HG03457 (cell line): ENCODE data around the gene NACA.
"Not testable (repeated sequence)": the region's sequence is repeated elsewhere in the genome, so short reads cannot be mapped to it uniquely, and the experiment has no call there.

Source experiments
- ATAC-seq: cut with Tn5 transposase; IDR thresholded peaks from one replicate; pipeline ENCODE4 v1.9.1; 2021; ENCODE audit warnings: moderate number of reproducible peaks; ENCODE audit not compliant: unreplicated experiment

Gene NACA

DNA sequence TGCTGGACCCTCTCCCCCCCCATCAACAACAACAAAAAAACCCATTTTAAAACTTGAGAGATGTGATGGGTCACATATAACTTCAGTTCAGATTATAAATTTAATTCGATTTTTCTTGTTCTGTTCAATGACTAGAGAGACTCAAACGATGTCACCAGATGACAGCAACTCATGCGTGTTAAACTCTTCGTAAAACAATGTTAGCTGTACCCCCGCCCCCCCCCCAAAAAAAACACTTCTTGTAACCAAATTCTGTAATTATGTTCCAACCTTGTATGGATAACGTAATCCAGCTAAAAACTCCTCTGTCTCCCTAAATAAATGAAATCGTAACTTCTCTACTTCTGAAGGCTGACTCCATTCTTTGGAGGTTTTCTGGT is 614 bp upstream of the NACA start:
- ATAC-seq = no peak

DNA sequence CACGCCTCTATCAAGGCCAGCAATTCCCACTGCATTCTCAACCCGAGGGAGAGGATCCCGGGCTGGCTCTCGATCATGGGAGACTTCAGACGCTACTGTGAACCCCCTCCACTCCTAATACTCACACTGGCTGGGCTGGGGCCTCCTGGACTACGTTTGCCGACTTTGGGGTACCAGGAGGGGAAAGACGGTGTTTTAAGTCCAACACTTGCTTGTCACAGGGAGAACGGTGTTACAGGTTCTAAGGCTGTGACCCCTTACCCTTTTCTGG is 463 bp downstream of the NACA start:
- no peak for ATAC-seq

GRCh38 chr12:56723889-56724700 is 1.0 kb downstream of the NACA start:
- no peak for ATAC-seq

GRCh38 chr12:56723352-56723751 is 1.7 kb downstream of the NACA start:
- ATAC-seq = no peak

DNA sequence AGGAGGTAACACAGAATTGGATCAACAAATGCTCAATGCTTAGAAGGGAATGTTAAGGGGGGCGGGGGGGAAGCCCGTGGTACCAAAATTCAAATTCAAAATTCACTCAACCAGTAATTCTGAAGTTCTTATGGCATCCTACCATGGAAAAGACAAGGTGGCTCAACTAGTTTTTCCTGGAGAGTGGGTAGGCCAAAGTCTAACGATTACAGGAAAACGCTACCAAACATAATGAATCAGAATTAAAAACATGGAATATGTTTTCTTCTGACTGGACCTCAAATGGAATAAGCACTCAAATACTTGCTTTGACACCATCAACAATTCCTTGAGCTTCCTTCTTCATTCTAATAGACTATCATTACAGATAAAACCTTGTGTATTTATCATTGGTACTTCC is 2.3 kb downstream of the NACA start:
- ATAC-seq = no peak

GRCh38 chr12:56721721-56722120 is 3.4 kb downstream of the NACA start:
- no peak for ATAC-seq

DNA sequence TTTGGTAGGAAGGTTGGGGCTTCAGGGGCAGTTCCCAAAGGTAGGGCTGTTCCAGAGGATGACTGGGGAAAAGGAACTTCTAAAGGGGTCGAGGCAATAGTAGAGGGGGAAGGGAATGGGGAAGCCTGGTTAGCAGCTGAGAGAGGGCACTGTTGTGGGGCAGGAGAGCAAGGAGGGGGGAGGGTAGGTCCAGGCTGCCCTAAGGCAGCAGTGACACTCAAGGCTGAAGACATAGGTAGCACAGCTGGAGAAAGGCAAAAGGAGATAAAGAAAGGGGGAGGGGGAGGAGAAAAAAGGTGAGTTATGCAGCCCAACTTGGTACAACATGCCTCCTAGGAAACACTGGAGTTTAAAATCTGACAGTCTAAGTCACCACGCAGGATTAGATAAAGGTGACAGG is 3.9 kb downstream of the NACA start:
- ATAC-seq = no peak

DNA sequence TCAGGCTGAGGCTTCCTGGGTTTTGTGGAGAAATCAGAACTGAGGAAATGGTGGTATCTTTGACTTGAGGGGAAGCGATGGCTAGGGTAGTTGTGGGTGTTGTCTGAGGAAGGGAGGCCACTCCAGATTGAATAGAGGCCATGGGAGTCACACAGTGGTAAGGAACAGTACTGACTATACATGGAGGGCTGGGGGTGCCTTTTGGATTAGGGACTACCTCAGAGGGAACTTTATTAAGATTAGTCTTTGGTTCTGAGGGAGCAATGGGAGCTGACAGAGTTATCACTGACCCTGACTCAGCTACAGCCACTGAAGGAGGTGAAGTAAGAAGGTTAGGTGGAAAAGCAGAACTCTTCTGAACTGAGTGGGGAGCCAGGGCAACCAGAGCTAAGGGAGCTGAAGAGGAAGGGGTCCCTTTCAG is 4.4 kb downstream of the NACA start:
- no peak for ATAC-seq

- ATAC-seq = no peak
These were observed 6.0 kb downstream of the NACA start for GRCh38 chr12:56719056-56719455.

- no peak for ATAC-seq
These were observed 6.5 kb downstream of the NACA start for GRCh38 chr12:56718636-56719035.

DNA sequence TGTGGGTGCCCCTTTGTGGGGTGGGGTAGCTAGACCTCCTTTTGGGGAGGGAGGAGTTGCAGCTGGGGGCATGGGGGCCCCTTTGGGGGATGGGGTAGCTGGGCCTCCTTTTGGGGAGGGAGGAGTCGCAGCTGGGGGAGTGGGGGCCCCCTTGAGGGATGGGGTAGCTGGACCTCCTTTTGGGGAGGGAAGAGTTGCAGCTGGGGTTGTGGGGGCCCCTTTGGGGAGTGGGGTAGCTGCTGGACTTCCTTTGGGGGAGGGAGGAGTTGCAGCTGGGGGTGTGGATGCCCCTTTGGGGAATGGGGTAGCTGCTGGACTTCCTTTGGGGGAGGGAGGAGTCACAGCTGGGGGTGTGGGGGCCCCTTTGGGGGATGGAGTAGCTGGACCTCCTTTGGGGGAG is 7.0 kb downstream of the NACA start:
- ATAC-seq = no peak

DNA sequence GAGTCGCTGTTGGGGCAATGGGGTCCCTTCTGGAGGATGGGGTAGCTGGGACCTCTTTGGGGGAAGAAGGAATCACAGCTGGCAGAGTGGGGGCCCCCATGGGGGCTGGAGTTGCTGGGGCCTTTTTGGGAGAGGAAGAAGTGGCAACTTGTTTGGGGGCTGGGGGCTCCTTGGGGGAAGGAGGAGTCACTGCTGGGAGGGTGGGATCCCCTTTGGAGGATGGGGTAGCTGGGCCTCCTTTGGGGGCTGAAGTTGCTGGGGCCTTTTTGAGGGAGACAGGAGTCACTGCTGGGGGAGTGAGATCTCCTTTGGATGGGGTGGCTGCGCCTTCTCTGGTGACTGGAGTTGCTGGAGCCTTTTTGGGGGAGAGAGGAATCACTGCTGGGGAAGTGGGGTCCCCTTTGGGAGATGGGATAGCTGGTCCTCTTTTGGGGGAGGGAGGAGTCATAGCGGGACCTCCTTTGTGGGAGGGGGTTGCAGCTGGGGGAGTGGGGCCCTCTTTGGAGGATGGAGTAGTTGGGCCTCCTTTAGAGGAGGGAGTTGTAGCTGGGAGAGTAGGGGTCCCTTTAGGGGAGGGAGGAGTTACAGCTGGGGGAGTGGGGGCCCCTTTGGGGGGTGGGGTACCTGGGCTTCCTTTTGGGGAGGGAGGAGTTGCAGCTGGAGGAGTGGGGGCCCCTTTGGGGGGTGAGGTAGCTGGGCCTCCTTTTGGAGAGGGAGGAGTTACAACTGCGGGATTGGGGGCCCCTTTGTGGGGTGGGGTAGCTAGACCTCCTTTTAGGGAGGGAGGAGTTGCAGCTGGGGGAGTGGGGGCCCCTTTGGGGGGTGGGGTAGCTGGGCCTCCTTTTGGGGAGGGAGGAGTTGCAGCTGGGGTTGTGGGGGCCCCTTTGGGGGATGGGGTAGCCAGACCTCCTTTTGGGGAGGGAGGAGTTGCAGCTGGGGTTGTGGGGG is 7.9 kb downstream of the NACA start:
- ATAC-seq = no peak

DNA sequence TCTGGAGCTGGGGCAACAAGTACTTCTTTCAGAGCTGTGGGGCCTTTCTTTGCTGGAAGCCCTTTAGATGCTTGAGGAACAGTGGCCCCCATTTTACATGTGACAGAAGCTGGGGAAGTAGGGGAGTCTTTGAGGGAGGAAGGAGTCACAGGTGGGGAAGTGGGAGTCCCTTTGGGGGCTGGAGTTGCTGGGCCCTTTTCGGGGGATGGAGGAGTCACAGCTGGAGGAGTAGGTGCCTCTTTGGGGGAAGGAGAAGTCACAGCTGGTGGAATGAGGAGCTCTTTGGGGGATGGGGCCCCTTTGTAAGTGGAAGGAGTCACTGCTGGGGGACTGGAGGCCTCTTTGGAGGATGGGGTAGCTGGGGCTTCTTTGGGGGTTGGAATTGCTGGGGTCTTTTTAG is 8.6 kb downstream of the NACA start:
- no peak for ATAC-seq

GRCh38 chr12:56715798-56716197 is 9.3 kb downstream of the NACA start:
- no peak for ATAC-seq

GRCh38 chr12:56714431-56714929 is 10.6 kb downstream of the NACA start:
- no peak for ATAC-seq

DNA sequence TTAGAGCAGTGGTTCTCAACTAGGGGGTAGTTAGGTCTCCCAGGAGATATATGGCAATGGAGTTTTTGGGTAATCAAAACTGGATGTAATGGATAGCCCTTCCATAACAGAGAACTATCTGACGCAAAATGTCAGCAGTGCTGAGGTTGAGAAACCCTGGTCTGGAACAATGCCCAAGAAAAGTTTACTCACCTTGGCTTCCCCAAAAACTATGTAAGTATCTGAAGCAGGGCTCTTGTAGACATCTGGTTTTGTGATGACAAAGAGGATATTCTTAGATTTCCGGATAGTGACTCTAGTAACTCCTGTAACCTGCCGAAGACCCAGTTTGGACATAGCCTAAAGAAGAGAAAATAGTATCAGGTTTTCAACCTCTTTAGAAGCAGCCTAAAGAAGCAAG is 11.8 kb downstream of the NACA start:
- ATAC-seq = no peak

- no peak for ATAC-seq
These were observed 15.2 kb downstream of the NACA start for GRCh38 chr12:56709759-56710376.

DNA sequence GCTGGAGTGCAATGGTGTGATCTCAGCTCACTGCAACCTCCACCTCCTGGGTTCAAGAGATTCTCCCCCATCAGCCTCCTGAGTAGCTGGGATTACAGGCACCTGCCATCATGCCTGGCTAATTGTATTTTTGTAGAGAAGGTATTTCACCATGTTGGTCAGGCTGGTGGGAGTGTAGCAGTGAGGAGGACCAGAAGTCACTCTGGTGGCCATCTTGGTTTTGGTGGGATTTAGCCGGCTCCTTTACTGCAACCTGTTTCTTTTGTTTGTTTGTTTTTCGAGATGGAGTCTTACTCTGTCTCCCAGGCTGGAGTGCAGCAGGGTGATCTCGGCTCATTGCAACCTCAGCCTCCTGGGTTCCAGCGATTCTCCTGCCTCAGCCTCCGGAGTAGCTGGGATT is 20.6 kb downstream of the NACA start:
- not testable (repeated sequence) for ATAC-seq

DNA sequence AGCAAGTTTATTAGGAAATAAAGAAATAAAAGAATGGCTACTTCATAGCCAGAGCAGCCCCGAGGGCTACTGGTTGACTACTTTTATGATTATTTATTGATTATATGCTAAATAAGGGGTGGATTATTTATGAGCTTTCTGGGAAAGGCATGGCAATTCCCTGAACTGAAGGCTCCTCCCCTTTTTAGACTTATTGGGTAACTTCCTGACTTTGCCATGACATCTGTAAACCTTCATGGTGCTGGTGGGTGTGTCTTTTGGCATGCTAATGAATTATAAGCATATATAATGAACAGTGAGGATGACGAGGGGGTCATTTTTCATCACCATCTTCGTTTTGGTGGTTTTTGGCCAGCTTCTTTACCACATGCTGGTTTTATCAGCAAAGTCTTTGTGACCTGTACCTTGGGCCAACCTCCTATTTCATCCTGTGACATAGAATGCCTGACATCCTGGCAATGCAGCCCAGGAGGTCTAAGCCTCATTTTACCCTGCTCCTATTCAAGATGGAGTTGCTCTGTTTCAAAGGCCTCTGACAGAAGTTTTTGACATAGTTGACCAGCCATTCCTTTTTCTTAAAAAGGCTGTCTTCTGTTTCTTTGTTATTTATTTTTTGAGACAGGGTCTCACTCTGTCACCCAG is 26.0 kb downstream of the NACA start:
- ATAC-seq = no peak

- ATAC-seq = no peak
These were observed 29.6 kb downstream of the NACA start for GRCh38 chr12:56695327-56696101.
